Natural killer cell (primary cell): ENCODE measurements around the gene BLOC1S5. TPM values are rescaled to one million over a fixed set of nuclear protein-coding genes. Genes with fewer than 3 reads are reported as not detected.
"Not testable (repeated sequence)": the region's sequence is repeated elsewhere in the genome, so short reads cannot be mapped to it uniquely, and the experiment has no call there.

ENCODE experiments used
- ATAC-seq, 3 donors: fragments of 150-1000 bp in 2 of 3; fragments of 200-7000 bp in 1 of 3; cut with Tn5 transposase; 1 replicate in 1 of 3; 2 replicates in 2 of 3; pipeline ENCODE4 v1.10.0; 2021; ENCODE audit warnings: mild to moderate bottlenecking in 2 of 3, moderate library complexity in 2 of 3
- DNase-seq, 2 donors: peaks; one replicate each; pipeline versions ENCODE4 v3.0.0 to v3.0.0-alpha.2; 2013 to 2021; ENCODE audit warnings: mixed read lengths in 1 of 2
- H3K27ac ChIP-seq: one replicate; pipeline ENCODE4 v1.5.1; 2013; ENCODE audit warnings: mild to moderate bottlenecking, low read length
- H3K27me3 ChIP-seq: one replicate; pipeline ENCODE4 v1.6.1; 2013; ENCODE audit warnings: low read length; ENCODE audit not compliant: control insufficient read depth, insufficient read depth
- H3K36me3 ChIP-seq: one replicate; pipeline ENCODE4 v1.6.1; 2013; ENCODE audit warnings: low read length; ENCODE audit not compliant: control insufficient read depth, insufficient read depth
- H3K4me1 ChIP-seq: one replicate; pipeline ENCODE4 v1.6.1; 2013; ENCODE audit warnings: low read length; ENCODE audit not compliant: control insufficient read depth, insufficient read depth
- H3K4me3 ChIP-seq: one replicate; pipeline ENCODE4 v1.5.1; 2013; ENCODE audit warnings: low read length
- H3K9me3 ChIP-seq: one replicate; pipeline ENCODE4 v1.6.1; 2013; ENCODE audit warnings: low read length; ENCODE audit not compliant: control insufficient read depth, insufficient read depth
- H3K27ac Mint-ChIP-seq, 2 donors: one replicate each; pipeline ENCODE4 v1.8.0; 2022; ENCODE audit warnings: mild to moderate bottlenecking in 2 of 2, mixed read lengths in 2 of 2, moderate library complexity in 1 of 2
- H3K27me3 Mint-ChIP-seq, 2 donors: one replicate each; pipeline ENCODE4 v1.8.0; 2022; ENCODE audit warnings: low read depth in 2 of 2, mixed read lengths in 2 of 2
- H3K36me3 Mint-ChIP-seq: one replicate; pipeline ENCODE4 v1.8.0; 2022; ENCODE audit warnings: mixed read lengths
- H3K4me1 Mint-ChIP-seq, 2 donors: one replicate each; pipeline ENCODE4 v1.8.0; 2022; ENCODE audit warnings: mixed read lengths in 2 of 2
- H3K4me3 Mint-ChIP-seq: one replicate; pipeline ENCODE4 v1.8.0; 2022; ENCODE audit warnings: mild to moderate bottlenecking, moderate library complexity, mixed read lengths
- H3K9me3 Mint-ChIP-seq, 2 donors: one replicate each; pipeline ENCODE4 v1.8.0; 2022; ENCODE audit warnings: mixed read lengths in 2 of 2
- CTCF ChIP-seq: fragments of 200-600 bp; IDR thresholded peaks from one replicate; pipeline ENCODE4 v1.8.0; 2022; ENCODE audit warnings: antibody characterized with exemption
- WGBS: methylation state at CpG from one replicate; pipeline ENCODE4 v1.1.7; 2013; ENCODE audit warnings: missing lambda C conversion rate; ENCODE audit not compliant: insufficient coverage; 5-methylcytosine and 5-hydroxymethylcytosine counted together
- intact Hi-C: fragments of 100-400 bp; cut with micrococcal nuclease; formaldehyde crosslinking; loops from one replicate; pipeline ENCODE4 v1.14.2; 2022
- total RNA-seq, 4 donors: library from RNA; stranded (reverse); fragments of 120-200 nt in 1 of 4; gene quantifications; one replicate each; pipeline versions ENCODE4 v1.2.3 to v1.2.4, GENCODE V29; 2013 to 2022

BLOC1S5 gene
- total RNA-seq, 3 donors from 2014 or later (not counting 1 experiment from before 2014, with no cell fraction given): 11.2 to 15.9 (median 15.4) TPM

- Mint-ChIP-seq H3K36me3 (peaks cover 6% of the 10 kb centered on the region), H3K27me3 (no peaks in the 10 kb centered on the region), H3K4me3 (no peak overlapping the region), H3K27ac (no peak overlapping the region), H3K4me1 (peaks cover 0 to 5% of the 10 kb centered on the region in 2 donors), H3K9me3 (no peaks in the 10 kb centered on the region)
- DNase-seq (no peak), ATAC-seq (no peak)
- TF ChIP-seq CTCF: no peak
- no peaks in the 10 kb centered on the region for H3K27me3 ChIP-seq
- no peak overlapping the region for H3K4me3 ChIP-seq
- H3K9me3 ChIP-seq: no peaks in the 10 kb centered on the region
- no peaks in the 10 kb centered on the region for H3K4me1 ChIP-seq
- intact Hi-C loops: no loop called here
- no peaks in the 10 kb centered on the region for H3K36me3 ChIP-seq
- WGBS: 43% methylated on average over 6 of the region's 7 CpGs
- no peak overlapping the region for H3K27ac ChIP-seq
These were observed 72.0 kb downstream of the BLOC1S5 start for GRCh38 chr6:7992002-7992815.

- Histone ChIP-seq H3K4me3 (no peak overlapping the region), H3K27ac (no peak overlapping the region), H3K27me3 (no peaks in the 10 kb centered on the region), H3K9me3 (no peaks in the 10 kb centered on the region), H3K36me3 (no peaks in the 10 kb centered on the region), H3K4me1 (no peaks in the 10 kb centered on the region)
- intact Hi-C loops: no loop called here
- H3K36me3 Mint-ChIP-seq: peaks cover 6% of the 10 kb centered on the region
- no peak overlapping the region for H3K27ac Mint-ChIP-seq
- H3K9me3 Mint-ChIP-seq: no peaks in the 10 kb centered on the region
- ATAC-seq (no peak), DNase-seq (no peak)
- H3K4me1 Mint-ChIP-seq: peaks cover 0 to 5% of the 10 kb centered on the region in 2 donors
- no peak overlapping the region for H3K4me3 Mint-ChIP-seq
- 68% methylated on average over 1 of the region's 1 CpG for WGBS
- TF ChIP-seq CTCF: no peak
- H3K27me3 Mint-ChIP-seq: no peaks in the 10 kb centered on the region
These were observed 72.7 kb downstream of the BLOC1S5 start for GRCh38 chr6:7991536-7991935.

- DNase-seq: no peak
- Histone ChIP-seq H3K4me1 (no peaks in the 10 kb centered on the region), H3K27ac (no peak overlapping the region), H3K27me3 (no peaks in the 10 kb centered on the region), H3K36me3 (no peaks in the 10 kb centered on the region), H3K9me3 (no peaks in the 10 kb centered on the region), H3K4me3 (no peak overlapping the region)
- intact Hi-C loops: no loop called here
- TF ChIP-seq CTCF: no peak
- no peak for ATAC-seq
- Mint-ChIP-seq H3K4me3 (no peak overlapping the region), H3K9me3 (no peaks in the 10 kb centered on the region), H3K27ac (no peak overlapping the region), H3K36me3 (peaks cover 6% of the 10 kb centered on the region), H3K27me3 (no peaks in the 10 kb centered on the region), H3K4me1 (no peaks in the 10 kb centered on the region)
- WGBS: 91% methylated on average over 31 of the region's 31 CpGs
These were observed 78.0 kb downstream of the BLOC1S5 start for GRCh38 chr6:7986219-7986618.

GRCh38 chr6:7983967-7984366 lies 80.2 kb downstream of the BLOC1S5 start:
- 76% methylated on average over 6 of the region's 6 CpGs for WGBS
- H3K27me3 Mint-ChIP-seq, H3K27ac Mint-ChIP-seq, H3K27me3 ChIP-seq, intact Hi-C loops, H3K9me3 Mint-ChIP-seq, H3K27ac ChIP-seq, H3K36me3 ChIP-seq, H3K9me3 ChIP-seq, H3K36me3 Mint-ChIP-seq, ATAC-seq, H3K4me1 ChIP-seq, H3K4me3 ChIP-seq, DNase-seq, H3K4me1 Mint-ChIP-seq: not testable (repeated sequence)
- H3K4me3 Mint-ChIP-seq: peak overlapping the region; percentile 10
